GM23338 (cell line): ENCODE measurements around the gene DDT.

Experiments used
- CTCF ChIP-seq, 2 experiments: fragments of 200-600 bp in 1 of 2; sonication (generic) in 1 of 2; conservative IDR thresholded peaks; 2 replicates each; pipeline versions ENCODE4 v1.5.1 to v1.6.1; 2016 to 2017; ENCODE audit warnings: antibody characterized with exemption in 2 of 2, low read depth in 2 of 2, mild to moderate bottlenecking in 2 of 2, moderate library complexity in 1 of 2
- EZH2phosphoT487 ChIP-seq: fragments of 200-600 bp; sonication (generic); IDR thresholded peaks from one replicate; pipeline ENCODE4 v1.8.1; 2018; ENCODE audit warnings: antibody characterized with exemption; ENCODE audit not compliant: unreplicated experiment
- REST ChIP-seq: IDR thresholded peaks from one replicate; pipeline ENCODE4 v1.6.1; 2018; ENCODE audit warnings: antibody characterized with exemption; ENCODE audit not compliant: unreplicated experiment

GRCh38 chr22:23938328-23939016, 35.8 kb downstream of the DDT start:
- TF ChIP-seq REST (no peak), CTCF (conservative IDR thresholded peaks at IDR 0.05; ENCODE audit: low read depth in 2 of 2) (no peak), EZH2phosphoT487 (no peak)
